ENCODE data around the gene NUDC. TPM values are rescaled to one million over a fixed set of nuclear protein-coding genes. Genes with fewer than 3 reads are reported as not detected.

Gene NUDC
- total and polyA plus RNA-seq, 10 donors: 35.7 to 62.2 (median 49.1) TPM

GRCh38 chr1:26907071-26907917 is 14.2 kb upstream of the NUDC start:
- no peak for DNase-seq
- no peak for TF ChIP-seq POLR2A (IDR thresholded peaks at IDR 0.05)
- TF ChIP-seq CTCF (IDR thresholded peaks at IDR 0.05 in 8 of 11, conservative IDR thresholded peaks at IDR 0.05 in 3 of 11): no peak
- no peak for TF ChIP-seq POLR2AphosphoS5 (IDR thresholded peaks at IDR 0.05)
- 47 to 77% (median 73%) methylated on average over 5 to 6 of the region's 6 CpGs for WGBS, 5 donors
- Histone ChIP-seq H3K4me1 (peaks cover 0 to 7% (median 0%) of the 10 kb centered on the region in 6 donors), H3K9me3 (no peaks in the 10 kb centered on the region), H3K27me3 (replicated peaks in 1 of 7) (no peaks in the 10 kb centered on the region), H3K4me3 (no peak overlapping the region), H3K36me3 (no peaks in the 10 kb centered on the region), H3K27ac (no peak overlapping the region)
- intact Hi-C loops (cut with DNase I; ENCODE audit: low total_unique reads): no loop called here

- DNase-seq: peak; percentile 16
- intact Hi-C loops (cut with DNase I; ENCODE audit: low total_unique reads): no loop called here
- Histone ChIP-seq H3K27ac (peak overlapping the region in 1 of 8 donors; percentile 16), H3K4me1 (peaks cover 0 to 11% (median under 1%) of the 10 kb centered on the region in 6 donors), H3K27me3 (replicated peaks in 1 of 7) (no peaks in the 10 kb centered on the region), H3K4me3 (no peak overlapping the region), H3K36me3 (no peaks in the 10 kb centered on the region), H3K9me3 (no peaks in the 10 kb centered on the region)
- TF ChIP-seq CTCF (IDR thresholded peaks at IDR 0.05 in 8 of 11, conservative IDR thresholded peaks at IDR 0.05 in 3 of 11) (no peak), POLR2A (IDR thresholded peaks at IDR 0.05) (no peak), POLR2AphosphoS5 (IDR thresholded peaks at IDR 0.05) (no peak)
- 60 to 94% (median 82%) methylated on average over 2 to 3 of the region's 3 CpGs for WGBS, 5 donors
These were observed 11.6 kb upstream of the NUDC start for GRCh38 chr1:26909951-26910342.

- WGBS, 5 donors: 65 to 82% (median 79%) methylated on average over 4 of the region's 4 CpGs
- peak overlapping the region in 2 of 8 donors; percentile 56 to 70 for H3K4me3 ChIP-seq
- DNase-seq: peak; percentile 23
- intact Hi-C loops (cut with DNase I; ENCODE audit: low total_unique reads): no loop called here
- H3K36me3 ChIP-seq: no peaks in the 10 kb centered on the region
- peaks cover 0 to 11% (median 2%) of the 10 kb centered on the region in 6 donors for H3K4me1 ChIP-seq
- no peak for TF ChIP-seq CTCF (IDR thresholded peaks at IDR 0.05 in 8 of 11, conservative IDR thresholded peaks at IDR 0.05 in 3 of 11)
- TF ChIP-seq POLR2AphosphoS5 (IDR thresholded peaks at IDR 0.05): no peak
- no peak for TF ChIP-seq POLR2A (IDR thresholded peaks at IDR 0.05)
- H3K27ac ChIP-seq: peak overlapping the region in 2 of 8 donors; percentile 1 to 16
- no peaks in the 10 kb centered on the region for H3K9me3 ChIP-seq
- H3K27me3 ChIP-seq (replicated peaks in 1 of 7): no peaks in the 10 kb centered on the region
These were observed 11.0 kb upstream of the NUDC start for GRCh38 chr1:26910343-26911160.
